ENCODE measurements around the gene SMYD3.
"Not testable (repeated sequence)": the region's sequence is repeated elsewhere in the genome, so short reads cannot be mapped to it uniquely, and the experiment has no call there.

Gene SMYD3

GRCh38 chr1:246343937-246344336, 163.1 kb downstream of the SMYD3 start:
- DNase-seq = no peak

- no peak for DNase-seq
These were observed 163.8 kb downstream of the SMYD3 start for GRCh38 chr1:246343251-246343650.

GRCh38 chr1:246338546-246338945, 168.5 kb downstream of the SMYD3 start:
- no peak for DNase-seq

GRCh38 chr1:246338098-246338497, 169.0 kb downstream of the SMYD3 start:
- DNase-seq = no peak

GRCh38 chr1:246335151-246335550, 171.9 kb downstream of the SMYD3 start:
- DNase-seq = no peak

- DNase-seq = no peak
These were observed 173.2 kb downstream of the SMYD3 start for GRCh38 chr1:246333855-246334254.

GRCh38 chr1:246332078-246332477, 175.0 kb downstream of the SMYD3 start:
- DNase-seq = no peak

- DNase-seq = no peak
These were observed 177.2 kb downstream of the SMYD3 start for GRCh38 chr1:246329900-246330299.

GRCh38 chr1:246329292-246329691, 177.8 kb downstream of the SMYD3 start:
- not testable (repeated sequence) for DNase-seq

GRCh38 chr1:246324711-246325110, 182.4 kb downstream of the SMYD3 start:
- no peak for DNase-seq

GRCh38 chr1:246324033-246324432, 183.0 kb downstream of the SMYD3 start:
- DNase-seq = not testable (repeated sequence)

GRCh38 chr1:246320286-246320685, 186.8 kb downstream of the SMYD3 start:
- DNase-seq = no peak

GRCh38 chr1:246319083-246319714, 187.9 kb downstream of the SMYD3 start:
- no peak for DNase-seq

GRCh38 chr1:246318622-246319021, 188.5 kb downstream of the SMYD3 start:
- DNase-seq = no peak

- DNase-seq = no peak
These were observed 189.1 kb downstream of the SMYD3 start for GRCh38 chr1:246318036-246318359.

- DNase-seq = no peak
These were observed 189.6 kb downstream of the SMYD3 start for GRCh38 chr1:246317332-246318035.

- DNase-seq = no peak
These were observed 195.6 kb downstream of the SMYD3 start for GRCh38 chr1:246311461-246311860.

- no peak for DNase-seq
These were observed 197.7 kb downstream of the SMYD3 start for GRCh38 chr1:246309247-246309884.

GRCh38 chr1:246308533-246309075, 198.5 kb downstream of the SMYD3 start:
- DNase-seq = no peak

- no peak for DNase-seq
These were observed 200.6 kb downstream of the SMYD3 start for GRCh38 chr1:246306415-246307037.

GRCh38 chr1:246304484-246305259, 202.4 kb downstream of the SMYD3 start:
- no peak for DNase-seq

GRCh38 chr1:246302711-246303317, 204.3 kb downstream of the SMYD3 start:
- no peak for DNase-seq

All from NCI-H1105 treated with DMSO at 0.1 percent for 48 hours (cell line).